Astrocyte of the cerebellum (primary cell): Measurements from ENCODE around the gene TENM4.

ENCODE experiments used
- DNase-seq: peaks from one replicate; pipeline ENCODE4 v3.0.0-alpha.2; 2011; ENCODE audit warnings: low read depth
- H3K4me3 ChIP-seq: 2 replicates; pipeline ENCODE4 v1.5.1; 2011; ENCODE audit warnings: mild to moderate bottlenecking, low read depth, low read length, moderate library complexity
- CTCF ChIP-seq: IDR thresholded peaks from 2 replicates; pipeline ENCODE4 v1.5.1; 2012; ENCODE audit warnings: low read length, low read depth, moderate library complexity, mild to moderate bottlenecking; ENCODE audit errors: missing control alignments
- in situ Hi-C: cut with HindIII; loops from 2 replicates; pipeline ENCODE4 v1.10.0; 2017; ENCODE audit warnings: low sequenced_read_pairs

Gene TENM4

DNA sequence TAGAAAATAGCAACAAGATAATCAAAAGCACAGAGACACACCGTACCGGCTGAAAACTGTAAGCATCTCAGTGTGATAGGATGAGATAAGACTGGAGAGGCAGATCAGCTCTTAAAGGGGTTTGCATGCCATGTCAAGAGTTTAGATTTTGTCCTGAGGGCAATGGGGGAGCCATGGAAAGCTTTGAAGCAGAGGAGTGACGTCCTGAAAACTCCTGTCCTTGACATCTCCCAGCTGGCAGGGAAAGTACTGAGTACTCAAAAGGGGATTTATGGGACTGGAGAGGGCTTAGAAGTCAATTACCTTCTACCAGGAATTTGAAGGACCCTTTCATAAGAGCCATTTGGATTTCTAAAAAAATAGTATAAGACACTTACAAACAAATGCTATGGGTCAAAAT, 445.7 kb downstream of the TENM4 start:
- no peak for DNase-seq
- H3K4me3 ChIP-seq = no peak overlapping the region
- in situ Hi-C loops = no loop called here
- TF ChIP-seq CTCF = no peak

GRCh38 chr11:78993802-78994430, 446.9 kb downstream of the TENM4 start:
- TF ChIP-seq CTCF = no peak
- DNase-seq = no peak
- in situ Hi-C loops = no loop called here
- H3K4me3 ChIP-seq = no peak overlapping the region

- no peak for TF ChIP-seq CTCF
- in situ Hi-C loops = no loop called here
- no peak for DNase-seq
These were observed 449.1 kb downstream of the TENM4 start for GRCh38 chr11:78991681-78992080.

DNA sequence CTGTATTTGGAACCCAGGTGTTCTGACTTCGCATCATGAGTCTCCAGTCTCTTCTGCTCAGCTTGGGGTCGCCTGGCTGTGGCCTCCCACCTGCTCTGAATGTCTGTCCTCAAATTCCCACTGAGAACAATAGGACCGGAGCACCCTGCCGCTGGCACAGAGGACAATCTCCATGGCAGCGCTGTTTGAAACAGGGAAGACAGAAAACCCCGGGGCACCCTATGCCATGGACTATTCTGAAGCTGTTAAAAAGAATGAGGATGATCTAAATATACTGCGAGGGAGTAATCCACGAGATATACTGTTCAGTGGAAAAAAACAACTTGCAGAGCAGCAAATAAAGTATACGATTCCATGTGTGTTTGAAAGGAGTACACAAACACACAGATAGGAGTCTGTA, 450.6 kb downstream of the TENM4 start:
- TF ChIP-seq CTCF = no peak
- in situ Hi-C loops = no loop called here
- no peak for DNase-seq
- H3K4me3 ChIP-seq = no peak overlapping the region

More at GRCh38 chr11:78991681-78992080, 449.1 kb downstream of the TENM4 start:
- no peak overlapping the region for H3K4me3 ChIP-seq

- H3K4me3 ChIP-seq = no peak overlapping the region
- no peak for TF ChIP-seq CTCF
- in situ Hi-C loops = no loop called here
- no peak for DNase-seq
These were observed 453.1 kb downstream of the TENM4 start for GRCh38 chr11:78987748-78988147.

DNA sequence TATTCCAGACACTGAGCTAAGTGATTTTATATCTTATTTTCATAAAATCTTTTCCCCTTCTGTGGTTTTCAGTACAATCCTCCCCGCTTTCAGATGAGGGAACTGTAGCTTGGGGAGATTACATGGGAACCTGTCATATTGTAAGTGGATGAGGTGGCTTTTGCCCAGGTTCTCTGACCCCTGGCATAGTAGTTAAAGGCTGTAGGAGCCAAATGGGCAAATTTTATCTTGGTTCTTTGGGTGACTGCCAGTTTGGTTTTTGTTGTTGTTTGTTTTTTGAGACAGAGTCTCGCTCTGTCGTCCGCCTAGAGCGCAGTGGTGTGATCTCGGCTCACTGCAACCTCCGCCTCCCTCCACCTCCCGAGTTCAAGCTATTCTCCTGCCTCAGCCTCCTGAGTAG, 454.5 kb downstream of the TENM4 start:
- no peak overlapping the region for H3K4me3 ChIP-seq
- in situ Hi-C loops = no loop called here
- DNase-seq = no peak
- TF ChIP-seq CTCF = no peak

DNA sequence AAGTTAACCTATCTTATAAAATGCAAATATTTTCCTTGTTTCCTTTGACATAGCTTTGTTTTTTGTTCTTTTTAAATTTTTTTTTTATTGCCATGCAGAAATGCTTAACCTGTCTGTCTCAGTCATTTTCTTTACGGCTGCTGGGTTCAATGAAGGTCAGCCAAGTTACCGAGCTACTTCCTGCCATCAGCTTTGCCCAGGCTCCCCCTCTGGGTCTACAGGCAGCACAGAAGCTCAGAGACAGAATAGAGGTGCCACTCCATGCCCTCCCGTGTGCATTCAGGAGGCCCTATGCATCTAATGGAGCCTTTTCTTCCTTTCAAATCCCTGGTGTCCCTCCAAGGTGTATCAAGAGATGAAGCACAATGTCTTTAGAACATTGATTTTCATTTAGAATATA, 455.2 kb downstream of the TENM4 start:
- in situ Hi-C loops = no loop called here
- no peak overlapping the region for H3K4me3 ChIP-seq
- DNase-seq = no peak
- TF ChIP-seq CTCF = no peak
